Measurements from ENCODE around the gene ADCY2.
A peak's percentile ranks its signal among the peaks of the same experiment; 100 is the strongest.

Gene ADCY2

GRCh38 chr5:7577381-7577780 is 181.4 kb downstream of the ADCY2 start:
- no peak overlapping the region for H3K4me3 ChIP-seq (ENCODE audit: low read depth, low read length)
- TF ChIP-seq CTCF (IDR thresholded peaks at IDR 0.05; ENCODE audit: borderline replicate concordance, insufficient read depth, low read depth, low read length), result no peak

- no peak overlapping the region for H3K4me3 ChIP-seq (ENCODE audit: low read depth, low read length)
- TF ChIP-seq CTCF (IDR thresholded peaks at IDR 0.05; ENCODE audit: borderline replicate concordance, insufficient read depth, low read depth, low read length), result no peak
These were observed 182.1 kb downstream of the ADCY2 start for GRCh38 chr5:7578071-7578470.

GRCh38 chr5:7584749-7585148 is 188.8 kb downstream of the ADCY2 start:
- TF ChIP-seq CTCF (IDR thresholded peaks at IDR 0.05; ENCODE audit: borderline replicate concordance, insufficient read depth, low read depth, low read length), result no peak
- H3K4me3 ChIP-seq (ENCODE audit: low read depth, low read length), result no peak overlapping the region

- no peak overlapping the region for H3K4me3 ChIP-seq (ENCODE audit: low read depth, low read length)
- TF ChIP-seq CTCF (IDR thresholded peaks at IDR 0.05; ENCODE audit: borderline replicate concordance, insufficient read depth, low read depth, low read length), result no peak
These were observed 189.9 kb downstream of the ADCY2 start for GRCh38 chr5:7585807-7586206.

- no peak overlapping the region for H3K4me3 ChIP-seq (ENCODE audit: low read depth, low read length)
- TF ChIP-seq CTCF (IDR thresholded peaks at IDR 0.05; ENCODE audit: borderline replicate concordance, insufficient read depth, low read depth, low read length), result no peak
These were observed 190.5 kb downstream of the ADCY2 start for GRCh38 chr5:7586480-7586879.

GRCh38 chr5:7589800-7590199 is 193.9 kb downstream of the ADCY2 start:
- TF ChIP-seq CTCF (IDR thresholded peaks at IDR 0.05; ENCODE audit: borderline replicate concordance, insufficient read depth, low read depth, low read length), result no peak
- H3K4me3 ChIP-seq (ENCODE audit: low read depth, low read length), result no peak overlapping the region

- no peak overlapping the region for H3K4me3 ChIP-seq (ENCODE audit: low read depth, low read length)
- 0 out of 2 replicates have a peak, but pooled peaks have one; percentile 24 for TF ChIP-seq CTCF (IDR thresholded peaks at IDR 0.05; ENCODE audit: borderline replicate concordance, insufficient read depth, low read depth, low read length)
These were observed 197.0 kb downstream of the ADCY2 start for GRCh38 chr5:7592910-7593309.
